ENCODE results near the gene VAV1. TPM values are rescaled to one million over a fixed set of nuclear protein-coding genes. Genes with fewer than 3 reads are reported as not detected.

The VAV1 gene
- total and polyA plus RNA-seq, 2 of the 8 experiments (the other 6 are each of a cell fraction or from before 2014, with no cell fraction given), result 0.21 to 0.22 TPM

GRCh38 chr19:6734096-6734696 lies 38.3 kb upstream of the VAV1 start:
- Histone ChIP-seq H2BK5ac (ENCODE audit: low read depth, low read length) (no peak overlapping the region), H2AFZ (ENCODE audit: low read length) (no peak overlapping the region), H2BK20ac (ENCODE audit: low read length) (no peak overlapping the region), H3K14ac (ENCODE audit: insufficient read length) (no peak overlapping the region), H3K27me3 (replicated peaks in 1 of 4; ENCODE audit: control insufficient read depth in 3 of 4, extremely low read depth in 1 of 4, insufficient read depth in 3 of 4, low read length in 3 of 4) (no peaks in the 10 kb centered on the region), H3K9me3 (ENCODE audit: insufficient read depth in 2 of 2, low read depth in 1 of 2, low read length in 1 of 2) (no peaks in the 10 kb centered on the region), H2AK5ac (ENCODE audit: low read depth, low read length) (no peak overlapping the region), H3K4ac (replicated peaks; ENCODE audit: insufficient read length, low read depth, low read length) (no peak overlapping the region), H2BK12ac (ENCODE audit: low read depth, low read length) (no peak overlapping the region), H3K36me3 (ENCODE audit: control insufficient read depth in 2 of 4, insufficient read depth in 4 of 4, low read length in 3 of 4) (peaks cover 0 to 5% (median 0%) of the 10 kb centered on the region in 4 experiments; a peak in 1 of 8 replicates), H3K23me2 (ENCODE audit: low read depth, low read length) (peaks cover 6% of the 10 kb centered on the region; the same call in 1 of the 2 replicates), H2BK15ac (ENCODE audit: low read length) (no peak overlapping the region), H4K8ac (ENCODE audit: extremely low read depth, insufficient read depth, low read length) (no peak overlapping the region), H3K79me2 (ENCODE audit: control insufficient read depth in 1 of 2, insufficient read depth in 2 of 2, low read length in 2 of 2) (no peaks in the 10 kb centered on the region), H3K9ac (replicated peaks in 1 of 4; ENCODE audit: extremely low read depth in 1 of 4, low read depth in 3 of 4, low read length in 3 of 4) (no peak overlapping the region), H4K5ac (ENCODE audit: insufficient read length, low read depth, low read length) (no peak overlapping the region), H3K23ac (ENCODE audit: insufficient read length) (no peak overlapping the region), H2BK120ac (replicated peaks; ENCODE audit: low read depth, low read length) (no peak overlapping the region), H3K4me2 (ENCODE audit: insufficient read depth in 1 of 2, low read depth in 2 of 2, low read length in 2 of 2) (no peak overlapping the region), H3K4me1 (replicated peaks in 1 of 4; ENCODE audit: control insufficient read depth in 3 of 4, insufficient read depth in 4 of 4, low read length in 3 of 4) (peaks cover 4 to 26% (median 22%) of the 10 kb centered on the region in 4 experiments), H3K4me3 (ENCODE audit: extremely low read depth in 1 of 4, insufficient read depth in 2 of 4, low read depth in 3 of 4, low read length in 4 of 4) (no peak overlapping the region), H3K56ac (replicated peaks; ENCODE audit: insufficient read length, low read depth, low read length) (no peak overlapping the region), H3K79me1 (ENCODE audit: low read depth, low read length) (no peaks in the 10 kb centered on the region; the same call in 1 of the 2 replicates), H3K27ac (ENCODE audit: low read depth, low read length) (no peak overlapping the region), H4K91ac (replicated peaks; ENCODE audit: insufficient read length, low read length) (no peak overlapping the region), H3K18ac (ENCODE audit: extremely low read depth, low read length) (no peak overlapping the region), H4K20me1 (replicated peaks in 1 of 2; ENCODE audit: control insufficient read depth in 1 of 2, insufficient read depth in 2 of 2, low read length in 2 of 2) (peaks cover 0 to 8% of the 10 kb centered on the region in 2 experiments)
- DNase-seq (ENCODE audit: low read depth in 1 of 2, low spot score in 2 of 2), result no peak
- ChIA-PET POLR2A (ENCODE audit: partially characterized antibody) (interaction anchor here (0.8 to 6.1 kb wide), 6 partner anchors 9 to 33 kb away, joined by 3 to 32 read pairs (median 4); partner anchors contain the start of gene SH2D3A), CTCF (ENCODE audit: partially characterized antibody) (interaction anchor here (0.6 to 3.3 kb wide), 10 partner anchors 8 to 656 kb away, joined by 3 to 11 read pairs (median 6); no protein-coding TSS in a partner anchor)
- no peak for FAIRE-seq
- 91% methylated on average over 17 of the region's 20 CpGs; no CpG with 5 or more reads in 1 of the 2 experiments for WGBS, 2 experiments (ENCODE audit: extremely low coverage in 1 of 2, insufficient coverage in 1 of 2, insufficient read length in 1 of 2, insufficient replicate concordance in 2 of 2, low coverage in 1 of 2, low lambda C conversion rate in 2 of 2, missing lambda C conversion rate in 1 of 2)
- TF ChIP-seq JUND (IDR thresholded peaks at IDR 0.05; ENCODE audit: low read length) (no peak), EZH2 (IDR thresholded peaks at IDR 0.05; ENCODE audit: low read depth, low read length, severe bottlenecking) (no peak), GTF2F1 (IDR thresholded peaks at IDR 0.05; ENCODE audit: borderline replicate concordance, low read depth, low read length) (no peak), CEBPB (IDR thresholded peaks at IDR 0.05; ENCODE audit: low read depth, low read length) (no peak), CBX5 (IDR thresholded peaks at IDR 0.05; ENCODE audit: low read depth, low read length) (no peak), MAFK (IDR thresholded peaks at IDR 0.05; ENCODE audit: low read depth, low read length) (no peak), SP4 (IDR thresholded peaks at IDR 0.05; ENCODE audit: low read length) (no peak), BACH1 (IDR thresholded peaks at IDR 0.05; ENCODE audit: low read length) (no peak), MAX (IDR thresholded peaks at IDR 0.05) (no peak), HDAC2 (IDR thresholded peaks at IDR 0.05; ENCODE audit: borderline replicate concordance in 1 of 2, low read depth in 2 of 2, low read length in 2 of 2) (no peak), CBX8 (IDR thresholded peaks at IDR 0.05; ENCODE audit: borderline replicate concordance, low read depth, low read length) (no peak), JUN (IDR thresholded peaks at IDR 0.05; ENCODE audit: low read depth, low read length) (no peak), PHF8 (conservative IDR thresholded peaks at IDR 0.05; ENCODE audit: low read depth, low read length) (no peak)

Measured in H1 (cell line).